IPS-NIHi11 (cell line): ENCODE measurements around the gene RANBP3.
A peak's percentile ranks its signal among the peaks of the same experiment; 100 is the strongest.
"Not testable (repeated sequence)": the region's sequence is repeated elsewhere in the genome, so short reads cannot be mapped to it uniquely, and the experiment has no call there.

Source experiments
- DNase-seq: peaks from one replicate; pipeline ENCODE4 v3.0.0; 2012; ENCODE audit warnings: mixed read lengths, low spot score

Gene RANBP3

GRCh38 chr19:5977785-5978605, at the start of gene RANBP3:
Gene RANBP3 (minus strand): TSS chr19:5978140. CDS start chr19:5978082, 58 bp downstream.
- peak; percentile 100 for DNase-seq

GRCh38 chr19:6026390-6027227, 48.7 kb upstream of the RANBP3 start:
- no peak for DNase-seq

GRCh38 chr19:6024756-6025155, 46.8 kb upstream of the RANBP3 start:
- DNase-seq, result not testable (repeated sequence)

GRCh38 chr19:6023936-6024335, 46.0 kb upstream of the RANBP3 start:
- no peak for DNase-seq

- DNase-seq, result no peak
Measured at GRCh38 chr19:6023085-6023682, 45.2 kb upstream of the RANBP3 start.

GRCh38 chr19:6022570-6023064, 44.7 kb upstream of the RANBP3 start:
- DNase-seq, result no peak

- DNase-seq, result peak; percentile 93
Measured at GRCh38 chr19:6021878-6022569, 44.1 kb upstream of the RANBP3 start.

GRCh38 chr19:6020972-6021805, 43.2 kb upstream of the RANBP3 start:
- no peak for DNase-seq

- DNase-seq, result no peak
Measured at GRCh38 chr19:6020166-6020882, 42.4 kb upstream of the RANBP3 start.

- DNase-seq, result peak; percentile 88
Measured at GRCh38 chr19:6018786-6019185, 40.8 kb upstream of the RANBP3 start.

GRCh38 chr19:6017576-6017975, 39.6 kb upstream of the RANBP3 start:
- no peak for DNase-seq

- DNase-seq, result no peak
Measured at GRCh38 chr19:6015841-6016545, 38.1 kb upstream of the RANBP3 start.

- no peak for DNase-seq
Measured at GRCh38 chr19:6014551-6015135, 36.7 kb upstream of the RANBP3 start.

GRCh38 chr19:6012426-6013170, 34.7 kb upstream of the RANBP3 start:
- no peak for DNase-seq

GRCh38 chr19:6011794-6012193, 33.9 kb upstream of the RANBP3 start:
- no peak for DNase-seq

GRCh38 chr19:6011206-6011605, 33.3 kb upstream of the RANBP3 start:
- no peak for DNase-seq

GRCh38 chr19:6010107-6010506, 32.2 kb upstream of the RANBP3 start:
- DNase-seq, result no peak

- DNase-seq, result no peak
Measured at GRCh38 chr19:6007866-6008265, 29.9 kb upstream of the RANBP3 start.

GRCh38 chr19:6006896-6007295, 29.0 kb upstream of the RANBP3 start:
- no peak for DNase-seq
